WTC11 (cell line): ENCODE measurements around the gene FGF21. TPM values are rescaled to one million over a fixed set of nuclear protein-coding genes. Genes with fewer than 3 reads are reported as not detected.
"Not testable (repeated sequence)": the region's sequence is repeated elsewhere in the genome, so short reads cannot be mapped to it uniquely, and the experiment has no call there.

Experiments
- ATAC-seq: fragments of 200-7000 bp; cut with Tn5 transposase; 2 replicates; pipeline ENCODE4 v1.10.0; 2021; ENCODE audit warnings: mild to moderate bottlenecking, moderate library complexity
- CTCF ChIA-PET: fragments of 300-600 bp; sonication (Branson Sonifier 250); formaldehyde crosslinking; loops from one replicate; lab custom pipeline; 2021; ENCODE audit warnings: antibody characterized with exemption; lab: Charles Lee
- POLR2A ChIA-PET: fragments of 350-600 bp; sonication (Branson Sonifier 250); formaldehyde crosslinking; loops from one replicate; lab custom pipeline; 2021; ENCODE audit warnings: antibody characterized with exemption; lab: Charles Lee
- DNase-seq: peaks from one replicate; pipeline ENCODE4 v3.0.0; 2021; ENCODE audit warnings: low spot score
- H3K27ac Mint-ChIP-seq: 2 replicates; pipeline ENCODE4 v1.8.0; 2021; ENCODE audit warnings: mixed read lengths
- H3K27me3 Mint-ChIP-seq: 2 replicates; pipeline ENCODE4 v1.8.0; 2021; ENCODE audit warnings: low read depth, mild to moderate bottlenecking, moderate library complexity, mixed read lengths
- H3K36me3 Mint-ChIP-seq: 2 replicates; pipeline ENCODE4 v1.8.0; 2021; ENCODE audit warnings: mixed read lengths
- H3K4me1 Mint-ChIP-seq: 2 replicates; pipeline ENCODE4 v1.8.0; 2022; ENCODE audit warnings: mixed read lengths
- H3K4me3 Mint-ChIP-seq: 2 replicates; pipeline ENCODE4 v1.8.0; 2021; ENCODE audit warnings: mild to moderate bottlenecking, moderate library complexity, mixed read lengths
- H3K9me3 Mint-ChIP-seq: 2 replicates; pipeline ENCODE4 v1.8.0; 2021; ENCODE audit warnings: mixed read lengths
- CREB1 ChIP-seq: sonication (generic); formaldehyde crosslinking; IDR thresholded peaks from 2 replicates; pipeline ENCODE4 v1.8.0; 2023; ENCODE audit warnings: mild to moderate bottlenecking, missing genetic modification reagents
- ELF4 ChIP-seq: sonication (generic); formaldehyde crosslinking; IDR thresholded peaks from 2 replicates; pipeline ENCODE4 v1.8.1; 2022; ENCODE audit warnings: low read depth, mild to moderate bottlenecking, moderate library complexity, missing genetic modification reagents
- ETV6 ChIP-seq: sonication (generic); formaldehyde crosslinking; IDR thresholded peaks from 2 replicates; pipeline ENCODE4 v1.8.1; 2022; ENCODE audit warnings: mild to moderate bottlenecking, missing genetic modification reagents
- FOXP1 ChIP-seq: sonication (generic); formaldehyde crosslinking; IDR thresholded peaks from 2 replicates; pipeline ENCODE4 v1.8.0; 2022; ENCODE audit warnings: missing genetic modification reagents, mild to moderate bottlenecking, moderate library complexity, borderline replicate concordance
- GRHL2 ChIP-seq: fragments of 250-450 bp; sonication (Bioruptor Pico); IDR thresholded peaks from 2 replicates; pipeline ENCODE4 v1.8.0; 2022; ENCODE audit warnings: mild to moderate bottlenecking, moderate library complexity; ENCODE audit not compliant: insufficient replicate concordance, severe bottlenecking
- JUN ChIP-seq: sonication (generic); formaldehyde crosslinking; IDR thresholded peaks from 2 replicates; pipeline ENCODE4 v1.8.0; 2023; ENCODE audit warnings: mild to moderate bottlenecking, missing genetic modification reagents
- OVOL2 ChIP-seq: fragments of 250-450 bp; sonication (Bioruptor Pico); IDR thresholded peaks from 2 replicates; pipeline ENCODE4 v1.9.0; 2021; ENCODE audit warnings: mild to moderate bottlenecking, borderline replicate concordance
- SMAD3 ChIP-seq: sonication (generic); formaldehyde crosslinking; IDR thresholded peaks from 2 replicates; pipeline ENCODE4 v1.8.0; 2022; ENCODE audit warnings: missing genetic modification reagents, mild to moderate bottlenecking, borderline replicate concordance
- TEAD1 ChIP-seq: sonication (generic); formaldehyde crosslinking; IDR thresholded peaks from 2 replicates; pipeline ENCODE4 v1.8.0; 2022; ENCODE audit warnings: mild to moderate bottlenecking, missing genetic modification reagents
- TEAD4 ChIP-seq: sonication (generic); formaldehyde crosslinking; IDR thresholded peaks from 2 replicates; pipeline ENCODE4 v1.8.0; 2022; ENCODE audit warnings: mild to moderate bottlenecking, missing genetic modification reagents
- ZNF263 ChIP-seq: sonication (generic); formaldehyde crosslinking; IDR thresholded peaks from 2 replicates; pipeline ENCODE4 v1.8.1; 2022; ENCODE audit warnings: low read depth, mild to moderate bottlenecking, moderate library complexity, missing genetic modification reagents
- ZNF416 ChIP-seq: fragments of 250-450 bp; sonication (Bioruptor Pico); IDR thresholded peaks from 2 replicates; pipeline ENCODE4 v1.9.0; 2021; ENCODE audit warnings: mild to moderate bottlenecking, inconsistent platforms
- total RNA-seq: library from RNA; stranded (reverse); gene quantifications from 3 replicates; pipeline ENCODE4 v1.2.3, GENCODE V29; 2021
- TF ChIP-seq, protein P1 (sequence below): fragments of 200-600 bp; IDR thresholded peaks from 2 replicates; pipeline ENCODE4 v1.8.0; 2022; ENCODE audit warnings: antibody characterized with exemption
- TF ChIP-seq, protein P2 (sequence below): sonication (generic); formaldehyde crosslinking; IDR thresholded peaks from 2 replicates; pipeline ENCODE4 v1.8.1; 2023; ENCODE audit warnings: mild to moderate bottlenecking, missing genetic modification reagents, moderate library complexity
- TF ChIP-seq, protein P3 (sequence below): fragments of 250-450 bp; sonication (Bioruptor Pico); IDR thresholded peaks from 2 replicates; pipeline ENCODE4 v1.9.0; 2021; ENCODE audit warnings: mild to moderate bottlenecking
- TF ChIP-seq, protein P4 (sequence below): sonication (generic); formaldehyde crosslinking; IDR thresholded peaks from 2 replicates; pipeline ENCODE4 v1.8.0; 2022; ENCODE audit warnings: mild to moderate bottlenecking, missing genetic modification reagents
- TF ChIP-seq, protein P5 (sequence below): sonication (generic); formaldehyde crosslinking; IDR thresholded peaks from 2 replicates; pipeline ENCODE4 v1.8.1; 2023; ENCODE audit warnings: mild to moderate bottlenecking, missing genetic modification reagents
- TF ChIP-seq, protein P6 (sequence below): fragments of 250-450 bp; sonication (Bioruptor Pico); IDR thresholded peaks from 2 replicates; pipeline ENCODE4 v1.9.0; 2021; ENCODE audit warnings: moderate library complexity, mild to moderate bottlenecking, inconsistent platforms, borderline replicate concordance
- TF ChIP-seq, protein P7 (sequence below): sonication (generic); formaldehyde crosslinking; IDR thresholded peaks from 2 replicates; pipeline ENCODE4 v1.8.1; 2022; ENCODE audit warnings: mild to moderate bottlenecking, missing genetic modification reagents, moderate library complexity, borderline replicate concordance

Gene FGF21
- total RNA-seq, 1 experiment from 2014 or later, result 0.26 TPM

DNA sequence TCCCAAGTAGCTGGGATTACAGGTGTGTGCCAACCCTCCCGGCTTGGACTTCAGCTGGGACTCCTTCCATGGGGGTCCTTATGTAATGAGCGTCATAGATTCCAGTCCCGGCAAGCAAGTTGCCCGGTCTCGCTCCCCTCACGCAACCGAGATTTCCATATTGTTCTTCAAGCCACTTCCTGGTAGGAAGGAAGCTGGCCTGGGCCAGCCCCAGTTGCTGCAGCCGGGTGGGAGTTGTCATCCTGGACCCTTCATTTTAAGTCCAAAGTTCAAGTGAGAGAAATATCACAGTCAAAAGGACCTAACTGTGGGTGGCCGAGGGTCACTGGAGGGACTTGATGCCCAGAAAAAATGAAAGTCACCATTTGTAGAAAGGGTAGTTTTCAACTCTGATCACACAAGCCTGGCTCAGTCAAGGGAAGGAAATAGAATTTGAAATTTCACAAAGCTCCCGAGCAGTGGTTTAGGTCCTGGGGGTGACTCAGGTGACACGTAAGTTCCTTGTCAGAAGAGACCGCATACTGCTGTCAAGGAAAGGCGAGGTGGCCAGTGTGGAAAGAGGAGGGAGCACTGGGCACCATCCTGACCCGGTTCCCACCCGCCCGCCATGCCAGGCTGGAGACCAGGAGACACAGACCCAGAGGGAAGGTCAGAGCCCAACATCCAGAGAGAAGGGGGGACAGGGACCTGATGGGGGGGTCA, 5.3 kb downstream of the FGF21 start:
- ATAC-seq, result no peak
- POLR2A ChIA-PET, result interaction anchor here (0.6 kb wide), 1 partner anchor 47 kb away, joined by 3 read pairs; no protein-coding TSS in a partner anchor

DNA sequence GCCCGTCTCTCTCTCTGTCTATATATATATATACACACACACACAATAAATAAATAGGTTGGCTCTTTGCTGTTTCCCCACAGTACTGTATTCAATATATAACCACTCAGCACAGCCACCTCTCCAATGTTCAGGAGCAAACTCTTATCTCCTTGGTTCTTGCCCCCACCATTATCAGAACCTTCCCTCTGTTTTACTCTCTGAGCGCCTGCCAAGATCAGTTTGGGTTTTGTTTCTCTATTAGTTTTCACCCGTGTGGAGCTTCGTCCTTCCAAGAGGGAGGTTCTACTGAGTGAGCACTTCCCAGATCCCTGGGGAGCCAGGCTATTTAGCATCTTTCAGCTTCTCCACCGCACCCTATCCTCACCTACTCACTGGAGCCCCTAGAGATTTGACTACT, 10.5 kb downstream of the FGF21 start:
- H3K9me3 Mint-ChIP-seq, H3K4me3 Mint-ChIP-seq, H3K4me1 Mint-ChIP-seq, DNase-seq, H3K36me3 Mint-ChIP-seq, ATAC-seq, H3K27ac Mint-ChIP-seq: not testable (repeated sequence)
- POLR2A ChIA-PET, result interaction anchor here (0.6 kb wide), 1 partner anchor 373 kb away, joined by 5 read pairs; no protein-coding TSS in a partner anchor
- H3K27me3 Mint-ChIP-seq, result peaks cover 40% of the 10 kb centered on the region
- CTCF ChIA-PET, result interaction anchor here (0.6 kb wide), 1 partner anchor 26 kb away, joined by 4 read pairs; no protein-coding TSS in a partner anchor

More for the DNA sequence above, 5.3 kb downstream of the FGF21 start:
- TF ChIP-seq SMAD3 (CRISPR knock-in tag) (no peak), TEAD1 (CRISPR knock-in tag) (no peak), ETV6 (CRISPR knock-in tag) (no peak), GRHL2 (CRISPR knock-in tag) (no peak), JUN (CRISPR knock-in tag) (no peak), TEAD4 (CRISPR knock-in tag) (no peak), ELF4 (CRISPR knock-in tag) (no peak), OVOL2 (CRISPR knock-in tag) (no peak), ZNF416 (CRISPR knock-in tag) (no peak), ZNF263 (CRISPR knock-in tag) (no peak), FOXP1 (CRISPR knock-in tag) (no peak), CREB1 (CRISPR knock-in tag) (no peak)
- TF ChIP-seq, protein P1, sequence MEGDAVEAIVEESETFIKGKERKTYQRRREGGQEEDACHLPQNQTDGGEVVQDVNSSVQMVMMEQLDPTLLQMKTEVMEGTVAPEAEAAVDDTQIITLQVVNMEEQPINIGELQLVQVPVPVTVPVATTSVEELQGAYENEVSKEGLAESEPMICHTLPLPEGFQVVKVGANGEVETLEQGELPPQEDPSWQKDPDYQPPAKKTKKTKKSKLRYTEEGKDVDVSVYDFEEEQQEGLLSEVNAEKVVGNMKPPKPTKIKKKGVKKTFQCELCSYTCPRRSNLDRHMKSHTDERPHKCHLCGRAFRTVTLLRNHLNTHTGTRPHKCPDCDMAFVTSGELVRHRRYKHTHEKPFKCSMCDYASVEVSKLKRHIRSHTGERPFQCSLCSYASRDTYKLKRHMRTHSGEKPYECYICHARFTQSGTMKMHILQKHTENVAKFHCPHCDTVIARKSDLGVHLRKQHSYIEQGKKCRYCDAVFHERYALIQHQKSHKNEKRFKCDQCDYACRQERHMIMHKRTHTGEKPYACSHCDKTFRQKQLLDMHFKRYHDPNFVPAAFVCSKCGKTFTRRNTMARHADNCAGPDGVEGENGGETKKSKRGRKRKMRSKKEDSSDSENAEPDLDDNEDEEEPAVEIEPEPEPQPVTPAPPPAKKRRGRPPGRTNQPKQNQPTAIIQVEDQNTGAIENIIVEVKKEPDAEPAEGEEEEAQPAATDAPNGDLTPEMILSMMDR, result no peak
- TF ChIP-seq, protein P2, sequence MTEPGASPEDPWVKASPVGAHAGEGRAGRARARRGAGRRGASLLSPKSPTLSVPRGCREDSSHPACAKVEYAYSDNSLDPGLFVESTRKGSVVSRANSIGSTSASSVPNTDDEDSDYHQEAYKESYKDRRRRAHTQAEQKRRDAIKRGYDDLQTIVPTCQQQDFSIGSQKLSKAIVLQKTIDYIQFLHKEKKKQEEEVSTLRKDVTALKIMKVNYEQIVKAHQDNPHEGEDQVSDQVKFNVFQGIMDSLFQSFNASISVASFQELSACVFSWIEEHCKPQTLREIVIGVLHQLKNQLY (CRISPR knock-in tag), result no peak
- TF ChIP-seq, protein P3, sequence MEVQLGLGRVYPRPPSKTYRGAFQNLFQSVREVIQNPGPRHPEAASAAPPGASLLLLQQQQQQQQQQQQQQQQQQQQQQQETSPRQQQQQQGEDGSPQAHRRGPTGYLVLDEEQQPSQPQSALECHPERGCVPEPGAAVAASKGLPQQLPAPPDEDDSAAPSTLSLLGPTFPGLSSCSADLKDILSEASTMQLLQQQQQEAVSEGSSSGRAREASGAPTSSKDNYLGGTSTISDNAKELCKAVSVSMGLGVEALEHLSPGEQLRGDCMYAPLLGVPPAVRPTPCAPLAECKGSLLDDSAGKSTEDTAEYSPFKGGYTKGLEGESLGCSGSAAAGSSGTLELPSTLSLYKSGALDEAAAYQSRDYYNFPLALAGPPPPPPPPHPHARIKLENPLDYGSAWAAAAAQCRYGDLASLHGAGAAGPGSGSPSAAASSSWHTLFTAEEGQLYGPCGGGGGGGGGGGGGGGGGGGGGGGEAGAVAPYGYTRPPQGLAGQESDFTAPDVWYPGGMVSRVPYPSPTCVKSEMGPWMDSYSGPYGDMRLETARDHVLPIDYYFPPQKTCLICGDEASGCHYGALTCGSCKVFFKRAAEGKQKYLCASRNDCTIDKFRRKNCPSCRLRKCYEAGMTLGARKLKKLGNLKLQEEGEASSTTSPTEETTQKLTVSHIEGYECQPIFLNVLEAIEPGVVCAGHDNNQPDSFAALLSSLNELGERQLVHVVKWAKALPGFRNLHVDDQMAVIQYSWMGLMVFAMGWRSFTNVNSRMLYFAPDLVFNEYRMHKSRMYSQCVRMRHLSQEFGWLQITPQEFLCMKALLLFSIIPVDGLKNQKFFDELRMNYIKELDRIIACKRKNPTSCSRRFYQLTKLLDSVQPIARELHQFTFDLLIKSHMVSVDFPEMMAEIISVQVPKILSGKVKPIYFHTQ (CRISPR knock-in tag), result no peak
- TF ChIP-seq, protein P4, sequence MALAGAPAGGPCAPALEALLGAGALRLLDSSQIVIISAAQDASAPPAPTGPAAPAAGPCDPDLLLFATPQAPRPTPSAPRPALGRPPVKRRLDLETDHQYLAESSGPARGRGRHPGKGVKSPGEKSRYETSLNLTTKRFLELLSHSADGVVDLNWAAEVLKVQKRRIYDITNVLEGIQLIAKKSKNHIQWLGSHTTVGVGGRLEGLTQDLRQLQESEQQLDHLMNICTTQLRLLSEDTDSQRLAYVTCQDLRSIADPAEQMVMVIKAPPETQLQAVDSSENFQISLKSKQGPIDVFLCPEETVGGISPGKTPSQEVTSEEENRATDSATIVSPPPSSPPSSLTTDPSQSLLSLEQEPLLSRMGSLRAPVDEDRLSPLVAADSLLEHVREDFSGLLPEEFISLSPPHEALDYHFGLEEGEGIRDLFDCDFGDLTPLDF, result no peak
- TF ChIP-seq, protein P5, sequence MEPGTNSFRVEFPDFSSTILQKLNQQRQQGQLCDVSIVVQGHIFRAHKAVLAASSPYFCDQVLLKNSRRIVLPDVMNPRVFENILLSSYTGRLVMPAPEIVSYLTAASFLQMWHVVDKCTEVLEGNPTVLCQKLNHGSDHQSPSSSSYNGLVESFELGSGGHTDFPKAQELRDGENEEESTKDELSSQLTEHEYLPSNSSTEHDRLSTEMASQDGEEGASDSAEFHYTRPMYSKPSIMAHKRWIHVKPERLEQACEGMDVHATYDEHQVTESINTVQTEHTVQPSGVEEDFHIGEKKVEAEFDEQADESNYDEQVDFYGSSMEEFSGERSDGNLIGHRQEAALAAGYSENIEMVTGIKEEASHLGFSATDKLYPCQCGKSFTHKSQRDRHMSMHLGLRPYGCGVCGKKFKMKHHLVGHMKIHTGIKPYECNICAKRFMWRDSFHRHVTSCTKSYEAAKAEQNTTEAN (CRISPR knock-in tag), result no peak
- TF ChIP-seq, protein P6, sequence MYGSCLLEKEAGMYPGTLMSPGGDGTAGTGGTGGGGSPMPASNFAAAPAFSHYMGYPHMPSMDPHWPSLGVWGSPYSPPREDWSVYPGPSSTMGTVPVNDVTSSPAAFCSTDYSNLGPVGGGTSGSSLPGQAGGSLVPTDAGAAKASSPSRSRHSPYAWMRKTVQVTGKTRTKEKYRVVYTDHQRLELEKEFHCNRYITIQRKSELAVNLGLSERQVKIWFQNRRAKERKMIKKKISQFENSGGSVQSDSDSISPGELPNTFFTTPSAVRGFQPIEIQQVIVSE (CRISPR knock-in tag), result no peak
- TF ChIP-seq, protein P7, sequence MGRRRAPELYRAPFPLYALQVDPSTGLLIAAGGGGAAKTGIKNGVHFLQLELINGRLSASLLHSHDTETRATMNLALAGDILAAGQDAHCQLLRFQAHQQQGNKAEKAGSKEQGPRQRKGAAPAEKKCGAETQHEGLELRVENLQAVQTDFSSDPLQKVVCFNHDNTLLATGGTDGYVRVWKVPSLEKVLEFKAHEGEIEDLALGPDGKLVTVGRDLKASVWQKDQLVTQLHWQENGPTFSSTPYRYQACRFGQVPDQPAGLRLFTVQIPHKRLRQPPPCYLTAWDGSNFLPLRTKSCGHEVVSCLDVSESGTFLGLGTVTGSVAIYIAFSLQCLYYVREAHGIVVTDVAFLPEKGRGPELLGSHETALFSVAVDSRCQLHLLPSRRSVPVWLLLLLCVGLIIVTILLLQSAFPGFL (CRISPR knock-in tag), result no peak
- TF ChIP-seq, all 79 proteins: peak for 0
- Mint-ChIP-seq H3K9me3 (no peaks in the 10 kb centered on the region), H3K27ac (no peak overlapping the region), H3K36me3 (no peaks in the 10 kb centered on the region), H3K4me1 (peaks cover 6% of the 10 kb centered on the region), H3K27me3 (peaks cover 37% of the 10 kb centered on the region), H3K4me3 (no peak overlapping the region)
- DNase-seq, result no peak
- CTCF ChIA-PET, result interaction anchor here (0.9 kb wide), 2 partner anchors 52 to 82 kb away, joined by 3 read pairs; no protein-coding TSS in a partner anchor

DNA sequence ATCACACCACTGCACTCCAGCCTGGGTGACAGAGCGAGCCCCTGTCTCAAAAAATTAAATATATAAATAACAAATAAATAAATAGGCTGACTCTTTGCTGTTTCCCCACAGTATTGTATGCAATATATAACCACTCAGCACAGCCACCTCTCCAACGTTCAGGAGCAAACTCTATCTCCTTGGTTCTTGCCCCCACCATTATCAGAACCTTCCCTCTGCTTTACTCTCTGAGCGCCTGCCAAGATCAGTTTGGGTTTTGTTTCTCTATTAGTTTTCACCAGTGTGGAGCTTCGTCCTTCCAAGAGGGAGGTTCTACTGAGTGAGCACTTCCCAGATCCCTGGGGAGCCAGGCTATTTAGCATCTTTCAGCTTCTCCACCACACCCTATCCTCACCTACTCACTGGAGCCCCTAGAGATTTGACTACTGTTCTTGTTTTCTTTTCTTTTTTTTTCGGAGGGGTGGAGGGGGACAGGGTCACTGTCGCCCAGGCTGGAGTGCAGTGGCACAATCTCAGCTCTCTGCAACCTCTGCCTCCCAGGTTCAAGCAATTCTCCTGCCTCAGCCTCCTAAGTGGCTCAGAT, 12.9 kb downstream of the FGF21 start:
- H3K36me3 Mint-ChIP-seq, H3K9me3 Mint-ChIP-seq, POLR2A ChIA-PET, H3K4me3 Mint-ChIP-seq, DNase-seq, CTCF ChIA-PET: not testable (repeated sequence)
- peaks cover 30% of the 10 kb centered on the region for H3K27me3 Mint-ChIP-seq
- H3K4me1 Mint-ChIP-seq, result peaks cover 12% of the 10 kb centered on the region
- peak; percentile 67 for ATAC-seq
- peak overlapping the region; percentile 17; the same call in 1 of the 2 replicates for H3K27ac Mint-ChIP-seq
